Hepatocyte (in vitro differentiated cells): ENCODE data around the gene SHISA7.

Experiments
- EZH2phosphoT487 ChIP-seq: fragments of 200-600 bp; sonication (generic); IDR thresholded peaks from one replicate; pipeline ENCODE4 v1.6.1; 2018; ENCODE audit warnings: antibody characterized with exemption, mild to moderate bottlenecking, low read depth, moderate library complexity; ENCODE audit not compliant: unreplicated experiment, severe bottlenecking
- TF ChIP-seq, protein P1 (sequence below): fragments of 200-600 bp; sonication (generic); IDR thresholded peaks from 2 replicates; pipeline ENCODE4 v1.5.1; 2016; ENCODE audit warnings: antibody characterized with exemption, mild to moderate bottlenecking; ENCODE audit not compliant: poor library complexity

GRCh38 chr19:55464662-55465054 lies 21.6 kb upstream of the SHISA7 start, which contains the start of gene C19orf85:
- TF ChIP-seq, protein P1, sequence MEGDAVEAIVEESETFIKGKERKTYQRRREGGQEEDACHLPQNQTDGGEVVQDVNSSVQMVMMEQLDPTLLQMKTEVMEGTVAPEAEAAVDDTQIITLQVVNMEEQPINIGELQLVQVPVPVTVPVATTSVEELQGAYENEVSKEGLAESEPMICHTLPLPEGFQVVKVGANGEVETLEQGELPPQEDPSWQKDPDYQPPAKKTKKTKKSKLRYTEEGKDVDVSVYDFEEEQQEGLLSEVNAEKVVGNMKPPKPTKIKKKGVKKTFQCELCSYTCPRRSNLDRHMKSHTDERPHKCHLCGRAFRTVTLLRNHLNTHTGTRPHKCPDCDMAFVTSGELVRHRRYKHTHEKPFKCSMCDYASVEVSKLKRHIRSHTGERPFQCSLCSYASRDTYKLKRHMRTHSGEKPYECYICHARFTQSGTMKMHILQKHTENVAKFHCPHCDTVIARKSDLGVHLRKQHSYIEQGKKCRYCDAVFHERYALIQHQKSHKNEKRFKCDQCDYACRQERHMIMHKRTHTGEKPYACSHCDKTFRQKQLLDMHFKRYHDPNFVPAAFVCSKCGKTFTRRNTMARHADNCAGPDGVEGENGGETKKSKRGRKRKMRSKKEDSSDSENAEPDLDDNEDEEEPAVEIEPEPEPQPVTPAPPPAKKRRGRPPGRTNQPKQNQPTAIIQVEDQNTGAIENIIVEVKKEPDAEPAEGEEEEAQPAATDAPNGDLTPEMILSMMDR, result no peak
- TF ChIP-seq EZH2phosphoT487, result no peak
